Measurements from ENCODE around the gene COL11A1.
A peak's percentile ranks its signal among the peaks of the same experiment; 100 is the strongest.

The COL11A1 gene

GRCh38 chr1:102901996-102902395 lies 206.3 kb downstream of the COL11A1 start:
- no peak for DNase-seq (ENCODE audit: low read depth, low spot score)

GRCh38 chr1:102899935-102900334 lies 208.4 kb downstream of the COL11A1 start:
- DNase-seq (ENCODE audit: low read depth, low spot score), result no peak

DNA sequence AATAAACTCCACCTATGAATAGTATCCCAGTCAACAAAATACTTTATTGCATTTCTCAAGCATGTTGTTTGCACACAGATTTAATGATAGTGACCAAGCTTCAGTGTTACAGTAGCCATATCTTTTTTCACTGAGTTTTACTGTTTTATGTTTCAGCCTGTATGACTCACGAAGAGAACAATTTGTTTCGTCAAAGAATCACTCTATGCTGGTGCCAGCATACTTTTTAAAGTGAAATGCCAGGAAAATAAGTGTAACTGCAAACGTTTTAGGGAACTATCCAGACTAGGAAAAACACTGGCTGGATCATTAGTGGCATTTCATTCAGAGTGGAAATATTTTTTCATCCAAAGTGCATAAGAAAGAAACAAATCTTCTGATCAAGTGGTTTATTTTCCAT lies 210.8 kb downstream of the COL11A1 start:
- DNase-seq (ENCODE audit: low read depth, low spot score), result peak; percentile 80

DNA sequence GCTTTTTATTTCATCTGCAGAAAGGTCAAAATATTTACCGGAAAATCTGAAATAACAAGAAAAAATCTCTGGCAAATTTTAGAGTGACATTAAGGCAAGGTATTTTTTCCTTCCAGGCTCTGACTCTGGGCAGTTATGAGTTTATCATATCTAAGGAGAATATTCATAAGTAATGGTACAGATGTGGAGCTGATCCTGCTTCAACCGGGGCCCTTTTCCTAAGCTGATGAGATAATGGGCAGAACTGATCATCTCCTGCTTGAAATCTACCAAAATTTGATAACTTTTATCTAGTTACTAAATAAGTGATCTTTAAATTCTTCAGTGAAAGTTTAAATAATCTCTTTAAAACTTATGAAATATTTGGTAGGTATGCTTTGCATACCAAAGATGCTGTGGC lies 211.6 kb downstream of the COL11A1 start:
- DNase-seq (ENCODE audit: low read depth, low spot score), result no peak

DNA sequence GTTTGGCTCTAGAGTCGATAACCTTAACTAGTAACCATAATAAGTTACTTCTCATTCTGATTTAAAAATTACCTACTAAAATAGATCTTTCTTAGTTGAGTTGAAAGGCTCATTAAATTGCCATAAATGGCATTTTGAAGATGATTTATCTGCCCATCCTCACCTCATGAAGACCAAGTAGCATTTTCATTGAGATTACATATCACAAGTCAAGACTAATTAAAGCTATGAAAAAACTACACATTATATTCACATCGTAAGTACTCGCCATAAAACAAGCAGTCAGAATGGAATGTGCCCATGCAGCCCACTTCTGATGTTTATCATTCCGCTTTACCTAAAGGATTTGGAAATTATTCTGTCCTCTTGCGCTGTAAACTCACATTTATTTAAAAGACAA lies 212.0 kb downstream of the COL11A1 start:
- no peak for DNase-seq (ENCODE audit: low read depth, low spot score)

DNA sequence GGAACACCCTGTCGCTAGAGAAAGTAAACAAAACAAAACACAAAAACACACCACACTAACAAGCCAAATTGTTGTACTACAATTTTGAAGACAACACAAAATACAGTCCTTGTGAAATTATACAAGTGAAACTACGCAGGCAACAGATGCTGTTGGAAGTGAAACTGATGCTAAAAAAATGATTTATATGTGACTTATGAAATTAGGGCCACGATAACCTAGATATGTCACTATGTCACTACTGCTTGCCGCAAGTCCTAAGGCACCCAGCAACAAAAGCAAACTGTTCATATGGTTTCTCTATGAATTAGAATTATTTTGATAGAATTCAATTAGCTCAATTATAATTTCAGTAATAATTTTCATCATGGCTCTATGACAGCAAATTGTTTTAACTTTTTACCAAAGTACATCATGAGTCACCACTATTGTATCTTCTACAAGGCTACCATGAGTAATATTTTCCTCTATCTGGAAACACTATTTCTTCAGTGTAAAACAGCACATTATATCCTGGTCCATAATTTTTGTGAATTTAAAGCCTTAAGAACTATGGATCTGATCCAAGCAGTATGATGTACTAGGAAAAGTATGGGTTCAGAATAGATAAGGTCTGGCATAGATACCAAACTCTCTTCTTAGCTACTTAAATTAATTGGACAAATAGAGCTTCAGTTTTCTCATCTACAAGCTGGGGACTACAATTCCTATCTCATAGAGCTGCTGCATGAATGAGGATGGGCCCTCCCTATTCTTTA lies 216.3 kb downstream of the COL11A1 start:
- peak; percentile 40 for DNase-seq (ENCODE audit: low read depth, low spot score)

DNA sequence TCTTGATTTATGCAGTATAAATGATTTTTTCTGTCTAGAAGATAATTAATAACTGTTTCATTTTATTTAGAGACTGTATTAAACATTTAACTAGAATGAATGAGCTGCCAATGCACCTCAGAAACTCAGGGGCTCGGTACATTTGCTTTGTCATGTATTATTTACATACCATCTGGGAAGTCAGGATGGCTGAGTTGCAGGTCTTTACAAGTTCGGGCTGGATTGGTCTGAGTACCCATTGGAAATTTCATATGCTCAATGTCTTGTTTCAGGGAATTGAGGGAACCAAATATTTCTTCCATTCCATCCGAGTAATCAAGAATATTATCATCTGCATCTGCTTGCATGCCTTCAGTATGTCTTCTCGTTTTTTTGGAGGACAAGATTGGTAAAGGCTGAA lies 221.7 kb downstream of the COL11A1 start:
- no peak for DNase-seq (ENCODE audit: low read depth, low spot score)

GRCh38 chr1:102884238-102884637 lies 224.1 kb downstream of the COL11A1 start:
- no peak for DNase-seq (ENCODE audit: low read depth, low spot score)

- peak; percentile 64 for DNase-seq (ENCODE audit: low read depth, low spot score)
These were observed 228.8 kb downstream of the COL11A1 start for GRCh38 chr1:102879439-102879993.

DNA sequence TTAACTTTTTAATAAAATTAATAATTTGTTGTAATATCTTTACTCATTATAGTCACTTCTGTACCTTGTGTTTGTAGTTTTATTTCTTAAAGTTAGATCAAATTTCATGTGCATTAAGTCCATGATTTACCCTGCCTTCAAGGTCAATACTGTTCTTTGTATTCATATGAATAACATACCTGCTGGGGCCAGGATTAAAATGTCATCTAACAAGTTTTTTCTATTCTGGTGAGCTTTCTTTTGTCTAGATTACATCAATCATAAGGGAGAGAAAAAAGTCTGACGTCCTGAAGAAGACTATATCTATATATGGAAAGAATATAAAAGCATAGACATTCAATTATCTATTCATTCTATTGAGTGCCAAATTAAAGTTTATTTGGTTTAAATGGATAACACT lies 232.6 kb downstream of the COL11A1 start:
- no peak for DNase-seq (ENCODE audit: low read depth, low spot score)

GRCh38 chr1:102872526-102872925 lies 235.8 kb downstream of the COL11A1 start:
- DNase-seq (ENCODE audit: low read depth, low spot score), result no peak

- DNase-seq (ENCODE audit: low read depth, low spot score), result no peak
These were observed 236.2 kb downstream of the COL11A1 start for GRCh38 chr1:102872097-102872496.

DNA sequence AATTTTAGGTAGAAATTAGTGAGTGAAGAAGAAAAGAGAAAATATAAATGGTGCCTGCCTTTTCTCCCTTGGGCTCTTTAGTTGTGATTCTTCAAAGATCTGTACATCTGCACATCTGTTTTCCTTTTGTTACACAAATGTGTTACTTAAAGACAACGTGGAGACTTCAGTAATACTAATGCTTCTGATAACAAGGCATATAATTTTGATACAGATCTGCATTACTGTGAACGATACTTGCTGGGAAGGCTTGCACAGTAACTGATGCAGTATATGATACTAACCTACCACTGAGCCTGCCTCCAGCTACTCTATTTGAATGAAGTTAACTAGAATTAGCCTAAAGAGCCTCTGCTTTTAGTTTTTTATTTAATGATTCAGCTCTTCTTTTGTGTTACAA lies 244.6 kb downstream of the COL11A1 start:
- DNase-seq (ENCODE audit: low read depth, low spot score), result no peak

DNA sequence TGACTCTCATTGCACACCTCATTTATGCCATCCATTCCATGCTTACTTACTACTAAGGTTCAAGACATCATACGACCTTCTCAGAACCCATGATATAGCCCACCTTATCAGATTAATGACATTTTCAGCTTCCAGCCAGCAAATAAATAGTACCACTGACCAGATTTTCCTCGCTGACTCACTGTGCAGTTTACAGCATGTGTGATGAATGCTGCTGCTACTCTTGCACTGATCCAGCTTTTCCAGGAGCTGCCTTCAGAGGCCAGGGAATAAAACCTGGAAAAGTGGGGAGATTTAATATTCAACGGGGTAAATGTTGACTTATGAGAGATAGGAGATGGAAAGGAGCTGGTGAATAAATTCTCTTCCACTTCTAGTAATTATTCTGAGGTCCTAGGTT lies 247.1 kb downstream of the COL11A1 start:
- no peak for DNase-seq (ENCODE audit: low read depth, low spot score)

DNA sequence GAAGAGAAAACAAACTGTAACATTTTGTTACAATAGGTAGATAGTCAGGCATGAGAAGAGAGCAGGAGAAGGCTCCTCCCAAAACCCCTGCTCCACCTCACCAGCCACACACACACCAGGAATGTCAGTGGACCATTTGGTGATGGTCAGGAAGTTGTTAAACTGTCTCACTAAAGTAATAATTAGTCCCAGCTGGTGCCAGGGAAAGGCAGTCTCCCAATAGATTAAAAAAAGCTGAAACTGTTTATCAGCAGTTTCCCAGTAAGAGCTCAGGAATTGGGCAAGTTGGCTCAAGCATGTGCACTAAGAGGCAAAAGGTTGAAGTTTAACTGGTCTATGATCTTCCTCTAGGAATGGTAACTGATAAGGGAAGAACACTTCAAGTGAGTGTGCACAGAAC lies 249.6 kb downstream of the COL11A1 start:
- DNase-seq (ENCODE audit: low read depth, low spot score), result no peak

GRCh38 chr1:102857251-102857650 lies 251.1 kb downstream of the COL11A1 start:
- DNase-seq (ENCODE audit: low read depth, low spot score), result no peak

DNA sequence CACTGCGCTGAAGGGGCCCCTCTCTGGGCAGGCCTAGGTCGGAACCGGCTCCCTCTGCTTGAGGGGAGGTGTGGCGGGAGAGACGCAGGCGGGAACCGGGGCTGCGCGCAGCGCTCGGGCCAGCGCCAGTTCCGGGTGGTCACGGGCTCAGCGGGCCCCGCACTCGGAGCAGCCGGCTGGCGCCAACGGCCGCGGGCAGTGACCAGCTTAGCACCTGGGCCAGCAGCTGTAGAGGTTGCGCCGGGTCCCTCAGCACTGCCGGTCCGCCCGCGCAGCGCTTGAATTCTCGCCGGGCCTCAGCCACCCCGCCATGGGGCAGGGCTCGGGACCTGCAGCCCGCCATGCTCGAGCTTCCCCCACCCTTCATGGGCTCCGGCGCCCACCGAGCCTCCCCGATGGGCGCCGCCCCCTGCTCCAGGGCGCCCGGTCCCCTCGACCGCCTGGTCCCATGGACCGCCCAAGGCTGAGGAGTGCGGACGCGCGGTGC lies 254.6 kb downstream of the COL11A1 start:
- no peak for DNase-seq (ENCODE audit: low read depth, low spot score)

GRCh38 chr1:102853136-102853535 lies 255.2 kb downstream of the COL11A1 start:
- no peak for DNase-seq (ENCODE audit: low read depth, low spot score)

- peak; percentile 2 for DNase-seq (ENCODE audit: low read depth, low spot score)
These were observed 255.7 kb downstream of the COL11A1 start for GRCh38 chr1:102852613-102853012.

DNA sequence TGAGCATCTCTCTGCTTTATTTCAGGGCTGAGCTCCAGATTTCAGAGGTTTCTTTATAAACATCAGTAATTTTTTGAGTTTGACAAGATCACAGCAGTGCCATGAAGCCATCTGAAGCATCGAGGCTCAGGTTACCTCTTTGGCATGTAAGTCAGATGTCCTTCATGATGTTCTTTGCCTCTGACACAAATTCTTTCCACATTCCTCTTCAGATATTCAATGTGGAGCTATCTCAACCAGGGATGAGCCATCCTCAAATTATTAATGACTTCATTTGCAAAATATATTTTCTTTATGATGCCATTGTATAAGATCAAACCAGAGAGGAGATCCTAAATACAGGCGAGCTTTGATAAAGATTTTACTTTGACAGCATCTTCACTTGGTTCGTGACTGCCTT lies 256.7 kb downstream of the COL11A1 start:
- DNase-seq (ENCODE audit: low read depth, low spot score), result no peak

DNA sequence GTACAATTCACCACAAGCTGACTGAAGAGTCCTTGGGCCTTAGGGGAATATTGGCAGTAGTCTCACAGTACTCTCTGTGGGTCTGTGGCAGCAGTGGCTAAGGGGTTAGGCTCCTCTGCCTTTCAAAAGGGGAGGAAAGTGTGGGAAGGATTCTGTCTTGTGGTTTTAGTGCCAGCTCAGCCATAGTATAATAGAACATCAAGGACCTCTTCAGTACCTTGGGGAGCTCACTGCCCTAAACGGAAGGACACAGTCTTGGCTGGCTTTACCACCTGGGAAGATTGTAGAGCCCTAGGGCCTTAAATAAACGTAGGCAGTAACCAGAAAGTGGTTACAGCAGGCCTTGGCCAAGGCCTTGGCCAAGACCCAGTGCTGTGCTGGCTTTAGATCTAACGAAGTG lies 265.7 kb downstream of the COL11A1 start:
- DNase-seq (ENCODE audit: low read depth, low spot score), result peak; percentile 7

DNA sequence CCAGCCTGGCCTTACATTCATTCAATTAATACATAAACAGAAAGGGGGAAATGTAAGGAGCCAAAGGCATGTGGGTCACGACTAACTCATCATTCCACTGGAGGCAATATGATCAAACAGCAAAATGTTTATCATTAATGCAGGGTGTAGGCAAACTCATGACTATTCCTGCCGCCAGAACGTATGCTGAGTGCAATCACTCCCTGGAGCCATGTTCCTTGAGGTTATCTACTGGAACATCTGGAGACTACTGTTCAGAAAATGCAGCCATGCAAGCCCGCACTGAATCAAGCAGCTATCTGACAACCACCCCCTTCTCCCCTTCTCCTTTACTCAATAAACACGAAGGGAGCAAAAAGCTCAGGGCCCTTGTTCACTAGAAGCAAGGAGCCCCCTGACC lies 267.6 kb downstream of the COL11A1 start:
- no peak for DNase-seq (ENCODE audit: low read depth, low spot score)

GRCh38 chr1:102838016-102838415 lies 270.3 kb downstream of the COL11A1 start:
- DNase-seq (ENCODE audit: low read depth, low spot score), result no peak
